GM23248 (cell line): ENCODE measurements around the gene MBD1.

Source experiments
- EZH2 ChIP-seq: fragments of 200-600 bp; sonication (generic); IDR thresholded peaks from 2 replicates; pipeline ENCODE4 v1.6.1; 2018; ENCODE audit warnings: antibody characterized with exemption, mild to moderate bottlenecking; ENCODE audit not compliant: insufficient read depth, poor library complexity, severe bottlenecking
- EZH2phosphoT487 ChIP-seq: fragments of 200-600 bp; sonication (generic); IDR thresholded peaks from 2 replicates; pipeline ENCODE4 v1.6.1; 2018; ENCODE audit warnings: antibody characterized with exemption, moderate library complexity, mild to moderate bottlenecking, low read depth; ENCODE audit not compliant: insufficient read depth

DNA sequence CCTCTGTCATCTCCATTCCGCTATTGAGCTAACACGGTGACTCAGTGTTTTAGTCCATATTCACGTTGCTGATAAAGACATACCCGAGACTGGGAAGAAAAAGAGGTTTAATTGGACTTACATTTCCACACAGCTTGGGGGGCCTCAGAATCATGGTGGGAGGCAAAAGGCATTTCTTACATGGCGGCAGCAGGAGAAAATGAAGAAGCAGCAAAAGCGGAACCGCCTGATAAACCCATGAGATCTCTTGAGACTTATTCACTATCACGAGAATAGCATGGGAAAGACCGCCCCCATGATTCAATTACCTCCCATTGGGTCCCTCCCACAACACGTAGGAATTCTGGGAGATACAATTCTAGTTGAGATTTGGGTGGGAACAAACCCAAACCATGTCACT lies 28.8 kb upstream of the MBD1 start:
- no peak for TF ChIP-seq EZH2phosphoT487
- TF ChIP-seq EZH2, result no peak
